ENCODE results near the gene JMJD8.

GRCh38 chr16:727291-727977 is 43.3 kb upstream of the JMJD8 start:
- TF ChIP-seq CTCF (IDR thresholded peaks at IDR 0.05), result no peak
- no peak for TF ChIP-seq POLR2A (IDR thresholded peaks at IDR 0.05)
